GM12864 (cell line): ENCODE measurements around the gene CDKAL1.

Source experiments
- DNase-seq: peaks from one replicate; pipeline ENCODE4 v3.0.0-alpha.2; 2011; ENCODE audit warnings: low read depth
- H3K4me3 ChIP-seq: 2 replicates; pipeline ENCODE4 v1.5.1; 2011; ENCODE audit warnings: mild to moderate bottlenecking, low read depth, low read length, control low read depth
- TF ChIP-seq, protein P1 (sequence below): IDR thresholded peaks from 2 replicates; pipeline ENCODE4 v1.5.1; 2011; ENCODE audit warnings: low read depth, mild to moderate bottlenecking, moderate library complexity, low read length, control low read depth, inconsistent platforms; ENCODE audit errors: missing control alignments

The CDKAL1 gene

GRCh38 chr6:20626165-20626564 is 91.9 kb downstream of the CDKAL1 start:
- H3K4me3 ChIP-seq: no peak overlapping the region
- DNase-seq: no peak
- TF ChIP-seq, protein P1, sequence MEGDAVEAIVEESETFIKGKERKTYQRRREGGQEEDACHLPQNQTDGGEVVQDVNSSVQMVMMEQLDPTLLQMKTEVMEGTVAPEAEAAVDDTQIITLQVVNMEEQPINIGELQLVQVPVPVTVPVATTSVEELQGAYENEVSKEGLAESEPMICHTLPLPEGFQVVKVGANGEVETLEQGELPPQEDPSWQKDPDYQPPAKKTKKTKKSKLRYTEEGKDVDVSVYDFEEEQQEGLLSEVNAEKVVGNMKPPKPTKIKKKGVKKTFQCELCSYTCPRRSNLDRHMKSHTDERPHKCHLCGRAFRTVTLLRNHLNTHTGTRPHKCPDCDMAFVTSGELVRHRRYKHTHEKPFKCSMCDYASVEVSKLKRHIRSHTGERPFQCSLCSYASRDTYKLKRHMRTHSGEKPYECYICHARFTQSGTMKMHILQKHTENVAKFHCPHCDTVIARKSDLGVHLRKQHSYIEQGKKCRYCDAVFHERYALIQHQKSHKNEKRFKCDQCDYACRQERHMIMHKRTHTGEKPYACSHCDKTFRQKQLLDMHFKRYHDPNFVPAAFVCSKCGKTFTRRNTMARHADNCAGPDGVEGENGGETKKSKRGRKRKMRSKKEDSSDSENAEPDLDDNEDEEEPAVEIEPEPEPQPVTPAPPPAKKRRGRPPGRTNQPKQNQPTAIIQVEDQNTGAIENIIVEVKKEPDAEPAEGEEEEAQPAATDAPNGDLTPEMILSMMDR: no peak

DNA sequence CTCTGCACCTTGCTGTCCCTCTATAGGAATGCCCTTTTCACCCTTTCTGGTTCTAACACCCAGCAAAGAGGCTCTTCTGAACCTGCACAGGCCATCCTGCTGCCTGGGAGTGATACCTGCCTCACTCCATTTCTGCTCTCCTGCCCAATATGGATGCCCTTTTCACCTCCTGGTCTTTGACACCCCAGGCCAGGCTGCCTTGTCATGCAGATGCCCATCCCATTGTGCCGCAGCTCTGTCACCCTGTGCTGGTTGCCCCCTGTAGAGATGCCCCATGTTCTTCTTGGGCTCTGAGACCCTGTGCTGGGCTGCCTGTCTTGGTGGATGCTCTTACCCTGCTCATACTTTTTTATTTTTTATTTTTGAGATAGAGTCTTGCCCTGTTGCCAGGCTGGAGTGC is 95.3 kb downstream of the CDKAL1 start:
- TF ChIP-seq, protein P1: no peak
- DNase-seq: no peak
- no peak overlapping the region for H3K4me3 ChIP-seq

- TF ChIP-seq, protein P1: no peak
- no peak for DNase-seq
- no peak overlapping the region for H3K4me3 ChIP-seq
Measured at GRCh38 chr6:20630136-20630535, 95.9 kb downstream of the CDKAL1 start.

DNA sequence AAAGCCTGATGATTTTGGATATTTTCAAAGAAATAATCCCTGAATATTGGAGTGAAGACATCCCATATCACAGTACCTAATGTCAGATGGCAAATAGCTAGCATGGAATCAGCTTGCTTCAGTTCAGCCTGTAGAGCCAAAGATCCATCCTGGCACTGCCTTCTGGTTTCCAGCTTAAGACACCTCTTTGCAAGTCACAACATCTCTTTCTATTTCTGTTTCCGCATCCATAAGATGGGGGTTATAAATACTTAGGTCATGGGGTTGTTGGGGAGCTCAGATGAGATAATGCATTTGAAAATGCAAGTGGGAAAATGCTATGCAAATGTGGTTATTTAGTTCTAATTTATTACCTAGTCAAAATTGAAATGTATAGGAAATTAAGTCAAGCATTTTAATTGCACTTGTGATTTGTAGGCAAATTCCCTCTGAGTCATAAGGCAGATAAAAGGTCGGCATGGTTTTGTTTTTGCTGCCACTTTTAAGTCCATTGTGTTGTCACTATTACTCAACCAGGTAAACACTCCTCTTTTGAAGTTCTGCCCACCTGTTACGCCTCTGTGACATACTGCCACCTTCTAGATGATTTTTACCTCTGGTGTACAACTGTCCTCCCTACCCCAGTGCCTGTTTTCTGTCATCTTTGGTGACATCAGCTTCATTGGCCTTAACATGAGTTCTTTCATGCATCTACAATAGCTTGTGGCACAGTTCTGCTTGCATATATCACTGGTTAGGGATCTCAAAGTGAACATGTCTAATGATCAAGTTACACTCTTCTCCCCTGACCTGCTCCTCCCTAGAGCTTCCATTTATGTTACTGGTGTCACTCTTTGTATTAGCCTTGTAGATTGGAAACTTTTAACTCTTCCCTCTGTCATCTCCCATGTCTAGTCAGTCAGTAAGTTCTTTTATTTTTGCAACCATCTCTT is 96.6 kb downstream of the CDKAL1 start:
- DNase-seq: peak; percentile 10
- TF ChIP-seq, protein P1: no peak
- H3K4me3 ChIP-seq: no peak overlapping the region

GRCh38 chr6:20631549-20631924 is 97.3 kb downstream of the CDKAL1 start:
- no peak for DNase-seq
- TF ChIP-seq, protein P1: no peak
- H3K4me3 ChIP-seq: no peak overlapping the region

GRCh38 chr6:20632696-20633095 is 98.4 kb downstream of the CDKAL1 start:
- TF ChIP-seq, protein P1: no peak
- no peak for DNase-seq
- H3K4me3 ChIP-seq: no peak overlapping the region
